Lower lobe of right lung (tissue), 2 donors: ENCODE data around the gene KIF26B. TPM values are rescaled to one million over a fixed set of nuclear protein-coding genes. Genes with fewer than 3 reads are reported as not detected.
A peak's percentile ranks its signal among the peaks of the same experiment; 100 is the strongest.

Experiments
- ATAC-seq, 2 donors: fragments of 200-7000 bp; cut with Tn5 transposase; one replicate each; pipeline ENCODE4 v1.9.1; 2020 to 2022; ENCODE audit warnings: mild to moderate bottlenecking in 2 of 2, moderate library complexity in 2 of 2
- DNase-seq: peaks from one replicate; pipeline ENCODE4 v3.0.0-alpha.2; 2020
- H3K27ac ChIP-seq: fragments of 200-600 bp; one replicate; pipeline ENCODE4 v1.8.0; 2022
- H3K27me3 ChIP-seq: fragments of 200-600 bp; one replicate; pipeline ENCODE4 v1.8.0; 2022; ENCODE audit warnings: low read depth
- H3K36me3 ChIP-seq: fragments of 200-600 bp; one replicate; pipeline ENCODE4 v1.8.0; 2022; ENCODE audit warnings: mild to moderate bottlenecking
- H3K4me1 ChIP-seq: fragments of 200-600 bp; one replicate; pipeline ENCODE4 v1.8.0; 2022
- H3K4me3 ChIP-seq: fragments of 200-600 bp; one replicate; pipeline ENCODE4 v1.8.0; 2022; ENCODE audit warnings: mild to moderate bottlenecking
- H3K9me3 ChIP-seq: fragments of 200-600 bp; one replicate; pipeline ENCODE4 v1.8.0; 2022
- CTCF ChIP-seq: fragments of 200-600 bp; IDR thresholded peaks from one replicate; pipeline ENCODE4 v1.8.0; 2022; ENCODE audit warnings: antibody characterized with exemption, mild to moderate bottlenecking
- intact Hi-C: fragments of 100-400 bp; cut with DNase I; formaldehyde crosslinking; loops from one replicate; pipeline ENCODE4 v1.11.0; 2022
- total RNA-seq: library from RNA; stranded (reverse); fragmentation: NEBNext Ultra II Directional; extraction: Animal tissue kit (Norgen Biotek cat#: 25700); gene quantifications from one replicate; pipeline ENCODE4 v1.2.1, GENCODE V29; 2021
- donor health status: DM: no; HTN: yes; CAD: no; lungs with severe emphysema.

The KIF26B gene
- total RNA-seq, 1 donor from 2014 or later, result 1.2 TPM

GRCh38 chr1:245294020-245294419 lies 139.2 kb downstream of the KIF26B start:
- ATAC-seq (no peak), DNase-seq (no peak)
- intact Hi-C loops, result no loop called here
- Histone ChIP-seq H3K36me3 (no peaks in the 10 kb centered on the region), H3K27me3 (no peaks in the 10 kb centered on the region), H3K27ac (no peak overlapping the region), H3K4me1 (no peaks in the 10 kb centered on the region), H3K4me3 (no peak overlapping the region), H3K9me3 (no peaks in the 10 kb centered on the region)
- no peak for TF ChIP-seq CTCF

GRCh38 chr1:245298781-245299180 lies 144.0 kb downstream of the KIF26B start:
- peak in 1 of 2 donors; percentile 43 for ATAC-seq

GRCh38 chr1:245301162-245301580 lies 146.4 kb downstream of the KIF26B start:
- DNase-seq, result no peak
- H3K4me3 ChIP-seq, result no peak overlapping the region
- no peak overlapping the region for H3K27ac ChIP-seq
- TF ChIP-seq CTCF, result no peak
- no peaks in the 10 kb centered on the region for H3K27me3 ChIP-seq
- ATAC-seq, result peak; percentile 35 to 71
- no peaks in the 10 kb centered on the region for H3K9me3 ChIP-seq
- intact Hi-C loops, result no loop called here
- peaks cover 9% of the 10 kb centered on the region for H3K4me1 ChIP-seq
- H3K36me3 ChIP-seq, result no peaks in the 10 kb centered on the region

More at GRCh38 chr1:245298781-245299180, 144.0 kb downstream of the KIF26B start:
- no peak for TF ChIP-seq CTCF
- intact Hi-C loops, result no loop called here
- Histone ChIP-seq H3K4me1 (peaks cover 9% of the 10 kb centered on the region), H3K36me3 (no peaks in the 10 kb centered on the region), H3K27me3 (no peaks in the 10 kb centered on the region), H3K9me3 (no peaks in the 10 kb centered on the region), H3K4me3 (no peak overlapping the region), H3K27ac (no peak overlapping the region)
- no peak for DNase-seq

- Histone ChIP-seq H3K4me1 (peaks cover 9% of the 10 kb centered on the region), H3K27me3 (no peaks in the 10 kb centered on the region), H3K27ac (no peak overlapping the region), H3K9me3 (no peaks in the 10 kb centered on the region), H3K4me3 (no peak overlapping the region), H3K36me3 (no peaks in the 10 kb centered on the region)
- ATAC-seq (no peak), DNase-seq (no peak)
- TF ChIP-seq CTCF, result no peak
- intact Hi-C loops, result no loop called here
Measured at GRCh38 chr1:245301921-245302320, 147.1 kb downstream of the KIF26B start.

GRCh38 chr1:245304698-245305097 lies 149.9 kb downstream of the KIF26B start:
- TF ChIP-seq CTCF, result no peak
- Histone ChIP-seq H3K4me1 (peaks cover 9% of the 10 kb centered on the region), H3K4me3 (no peak overlapping the region), H3K9me3 (no peaks in the 10 kb centered on the region), H3K27ac (no peak overlapping the region), H3K27me3 (no peaks in the 10 kb centered on the region), H3K36me3 (no peaks in the 10 kb centered on the region)
- no peak for ATAC-seq
- no peak for DNase-seq
- intact Hi-C loops, result no loop called here

GRCh38 chr1:245306020-245306419 lies 151.2 kb downstream of the KIF26B start:
- no peak for TF ChIP-seq CTCF
- Histone ChIP-seq H3K4me1 (peaks cover 16% of the 10 kb centered on the region), H3K27ac (no peak overlapping the region), H3K27me3 (no peaks in the 10 kb centered on the region), H3K4me3 (no peak overlapping the region), H3K9me3 (no peaks in the 10 kb centered on the region), H3K36me3 (no peaks in the 10 kb centered on the region)
- ATAC-seq (no peak), DNase-seq (no peak)
- intact Hi-C loops, result no loop called here
